Measurements from ENCODE around the gene JADE2.

DNA sequence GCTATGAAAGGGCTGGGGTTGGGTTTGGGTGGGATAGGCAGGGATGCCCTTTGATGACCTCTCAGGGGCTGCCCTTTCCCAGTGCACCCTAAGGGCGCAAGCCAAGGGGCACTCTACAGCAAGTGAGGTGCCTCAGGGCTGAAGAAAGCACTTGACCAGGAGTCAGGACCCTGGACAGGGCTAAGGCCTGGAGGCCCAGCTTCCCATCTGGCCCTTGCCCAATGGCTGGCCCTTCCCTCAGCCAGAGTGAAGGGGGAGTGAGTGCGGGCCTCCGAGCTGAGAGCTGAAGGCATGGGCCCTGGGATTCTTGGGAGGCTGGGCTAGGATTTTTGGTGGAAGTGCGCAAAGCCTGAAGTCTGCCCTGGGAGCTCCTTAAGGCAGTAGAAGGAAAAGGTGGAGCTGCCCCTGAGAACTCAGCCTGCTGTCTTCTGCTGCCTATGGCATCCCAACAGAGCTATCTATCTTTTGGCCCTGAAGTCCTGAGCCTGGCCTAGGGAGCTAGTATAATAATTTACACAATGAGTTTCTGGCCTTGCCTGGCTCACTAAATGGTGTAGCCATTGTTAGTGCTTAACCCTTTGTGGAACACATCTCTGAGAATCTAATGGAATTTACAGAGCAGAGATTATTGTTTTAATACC is 16.4 kb downstream of the JADE2 start:
- TF ChIP-seq, protein P1, sequence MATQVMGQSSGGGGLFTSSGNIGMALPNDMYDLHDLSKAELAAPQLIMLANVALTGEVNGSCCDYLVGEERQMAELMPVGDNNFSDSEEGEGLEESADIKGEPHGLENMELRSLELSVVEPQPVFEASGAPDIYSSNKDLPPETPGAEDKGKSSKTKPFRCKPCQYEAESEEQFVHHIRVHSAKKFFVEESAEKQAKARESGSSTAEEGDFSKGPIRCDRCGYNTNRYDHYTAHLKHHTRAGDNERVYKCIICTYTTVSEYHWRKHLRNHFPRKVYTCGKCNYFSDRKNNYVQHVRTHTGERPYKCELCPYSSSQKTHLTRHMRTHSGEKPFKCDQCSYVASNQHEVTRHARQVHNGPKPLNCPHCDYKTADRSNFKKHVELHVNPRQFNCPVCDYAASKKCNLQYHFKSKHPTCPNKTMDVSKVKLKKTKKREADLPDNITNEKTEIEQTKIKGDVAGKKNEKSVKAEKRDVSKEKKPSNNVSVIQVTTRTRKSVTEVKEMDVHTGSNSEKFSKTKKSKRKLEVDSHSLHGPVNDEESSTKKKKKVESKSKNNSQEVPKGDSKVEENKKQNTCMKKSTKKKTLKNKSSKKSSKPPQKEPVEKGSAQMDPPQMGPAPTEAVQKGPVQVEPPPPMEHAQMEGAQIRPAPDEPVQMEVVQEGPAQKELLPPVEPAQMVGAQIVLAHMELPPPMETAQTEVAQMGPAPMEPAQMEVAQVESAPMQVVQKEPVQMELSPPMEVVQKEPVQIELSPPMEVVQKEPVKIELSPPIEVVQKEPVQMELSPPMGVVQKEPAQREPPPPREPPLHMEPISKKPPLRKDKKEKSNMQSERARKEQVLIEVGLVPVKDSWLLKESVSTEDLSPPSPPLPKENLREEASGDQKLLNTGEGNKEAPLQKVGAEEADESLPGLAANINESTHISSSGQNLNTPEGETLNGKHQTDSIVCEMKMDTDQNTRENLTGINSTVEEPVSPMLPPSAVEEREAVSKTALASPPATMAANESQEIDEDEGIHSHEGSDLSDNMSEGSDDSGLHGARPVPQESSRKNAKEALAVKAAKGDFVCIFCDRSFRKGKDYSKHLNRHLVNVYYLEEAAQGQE (tag by site-specific recombination; IDR thresholded peaks at IDR 0.05) = peak; percentile 97
- TF ChIP-seq, protein P2, sequence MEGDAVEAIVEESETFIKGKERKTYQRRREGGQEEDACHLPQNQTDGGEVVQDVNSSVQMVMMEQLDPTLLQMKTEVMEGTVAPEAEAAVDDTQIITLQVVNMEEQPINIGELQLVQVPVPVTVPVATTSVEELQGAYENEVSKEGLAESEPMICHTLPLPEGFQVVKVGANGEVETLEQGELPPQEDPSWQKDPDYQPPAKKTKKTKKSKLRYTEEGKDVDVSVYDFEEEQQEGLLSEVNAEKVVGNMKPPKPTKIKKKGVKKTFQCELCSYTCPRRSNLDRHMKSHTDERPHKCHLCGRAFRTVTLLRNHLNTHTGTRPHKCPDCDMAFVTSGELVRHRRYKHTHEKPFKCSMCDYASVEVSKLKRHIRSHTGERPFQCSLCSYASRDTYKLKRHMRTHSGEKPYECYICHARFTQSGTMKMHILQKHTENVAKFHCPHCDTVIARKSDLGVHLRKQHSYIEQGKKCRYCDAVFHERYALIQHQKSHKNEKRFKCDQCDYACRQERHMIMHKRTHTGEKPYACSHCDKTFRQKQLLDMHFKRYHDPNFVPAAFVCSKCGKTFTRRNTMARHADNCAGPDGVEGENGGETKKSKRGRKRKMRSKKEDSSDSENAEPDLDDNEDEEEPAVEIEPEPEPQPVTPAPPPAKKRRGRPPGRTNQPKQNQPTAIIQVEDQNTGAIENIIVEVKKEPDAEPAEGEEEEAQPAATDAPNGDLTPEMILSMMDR (tag by site-specific recombination; IDR thresholded peaks at IDR 0.05) = no peak
- TF ChIP-seq, protein P3, sequence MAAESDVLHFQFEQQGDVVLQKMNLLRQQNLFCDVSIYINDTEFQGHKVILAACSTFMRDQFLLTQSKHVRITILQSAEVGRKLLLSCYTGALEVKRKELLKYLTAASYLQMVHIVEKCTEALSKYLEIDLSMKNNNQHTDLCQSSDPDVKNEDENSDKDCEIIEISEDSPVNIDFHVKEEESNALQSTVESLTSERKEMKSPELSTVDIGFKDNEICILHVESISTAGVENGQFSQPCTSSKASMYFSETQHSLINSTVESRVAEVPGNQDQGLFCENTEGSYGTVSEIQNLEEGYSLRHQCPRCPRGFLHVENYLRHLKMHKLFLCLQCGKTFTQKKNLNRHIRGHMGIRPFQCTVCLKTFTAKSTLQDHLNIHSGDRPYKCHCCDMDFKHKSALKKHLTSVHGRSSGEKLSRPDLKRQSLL (tag by site-specific recombination; IDR thresholded peaks at IDR 0.05) = no peak
- TF ChIP-seq ZNF274 (IDR thresholded peaks at IDR 0.05; ENCODE audit: low read length) (no peak), ZNF274 (tag by site-specific recombination; IDR thresholded peaks at IDR 0.05; ENCODE audit: borderline replicate concordance) (no peak), SETDB1 (IDR thresholded peaks at IDR 0.05; ENCODE audit: insufficient read length, low read length) (no peak)
